AG10803 (cell line): ENCODE data around the gene MYOCD.
A peak's percentile ranks its signal among the peaks of the same experiment; 100 is the strongest.

Source experiments
- DNase-seq: peaks from one replicate; pipeline ENCODE4 v3.0.0; 2010; ENCODE audit warnings: low read depth
- H3K4me3 ChIP-seq: 2 replicates; pipeline ENCODE4 v1.5.1; 2011; ENCODE audit warnings: mild to moderate bottlenecking, low read length, control low read depth
- TF ChIP-seq, protein P1 (sequence below): conservative IDR thresholded peaks from 2 replicates; pipeline ENCODE4 v1.5.1; 2011; ENCODE audit warnings: mild to moderate bottlenecking, low read length, control low read depth, inconsistent platforms

MYOCD gene

DNA sequence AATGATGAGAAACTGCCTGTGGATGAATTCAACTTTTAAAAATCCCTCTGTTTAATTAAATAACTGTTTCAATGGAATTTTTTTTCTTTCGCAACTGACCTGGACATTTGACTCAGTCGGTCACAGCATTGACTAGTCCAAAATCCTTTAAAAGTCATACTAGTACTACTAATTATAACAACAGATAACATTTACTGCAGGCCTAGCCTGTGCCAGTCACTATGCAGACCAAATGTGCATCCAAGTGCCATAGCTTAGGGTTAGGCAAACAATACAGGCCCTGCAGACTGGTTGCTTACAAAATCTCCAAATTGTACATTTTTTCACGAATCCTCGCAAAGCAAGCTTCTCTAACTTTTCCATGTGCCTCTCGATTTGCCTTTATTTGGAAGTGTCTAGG is 56.6 kb downstream of the MYOCD start:
- TF ChIP-seq, protein P1, sequence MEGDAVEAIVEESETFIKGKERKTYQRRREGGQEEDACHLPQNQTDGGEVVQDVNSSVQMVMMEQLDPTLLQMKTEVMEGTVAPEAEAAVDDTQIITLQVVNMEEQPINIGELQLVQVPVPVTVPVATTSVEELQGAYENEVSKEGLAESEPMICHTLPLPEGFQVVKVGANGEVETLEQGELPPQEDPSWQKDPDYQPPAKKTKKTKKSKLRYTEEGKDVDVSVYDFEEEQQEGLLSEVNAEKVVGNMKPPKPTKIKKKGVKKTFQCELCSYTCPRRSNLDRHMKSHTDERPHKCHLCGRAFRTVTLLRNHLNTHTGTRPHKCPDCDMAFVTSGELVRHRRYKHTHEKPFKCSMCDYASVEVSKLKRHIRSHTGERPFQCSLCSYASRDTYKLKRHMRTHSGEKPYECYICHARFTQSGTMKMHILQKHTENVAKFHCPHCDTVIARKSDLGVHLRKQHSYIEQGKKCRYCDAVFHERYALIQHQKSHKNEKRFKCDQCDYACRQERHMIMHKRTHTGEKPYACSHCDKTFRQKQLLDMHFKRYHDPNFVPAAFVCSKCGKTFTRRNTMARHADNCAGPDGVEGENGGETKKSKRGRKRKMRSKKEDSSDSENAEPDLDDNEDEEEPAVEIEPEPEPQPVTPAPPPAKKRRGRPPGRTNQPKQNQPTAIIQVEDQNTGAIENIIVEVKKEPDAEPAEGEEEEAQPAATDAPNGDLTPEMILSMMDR = no peak
- no peak overlapping the region for H3K4me3 ChIP-seq
- no peak for DNase-seq

DNA sequence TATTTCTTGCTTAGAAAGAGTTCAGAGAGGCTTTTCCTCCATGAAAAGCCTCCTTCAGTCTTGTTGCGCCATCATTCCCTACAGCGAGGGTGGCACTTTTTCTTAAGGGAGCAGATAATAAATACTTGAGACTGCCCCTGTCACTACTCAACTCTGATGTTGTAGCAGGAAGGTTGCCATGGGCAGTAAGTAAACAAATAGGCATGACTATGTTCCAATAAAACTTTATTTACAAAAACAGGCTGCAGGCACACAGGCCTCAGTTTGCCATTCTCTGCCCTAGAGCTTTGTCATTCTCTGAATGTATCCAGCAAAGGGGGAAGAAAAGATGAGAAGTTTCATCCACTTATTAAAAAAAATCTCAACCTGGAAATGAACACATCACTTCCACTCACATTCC is 60.4 kb downstream of the MYOCD start:
- TF ChIP-seq, protein P1 = no peak
- DNase-seq = no peak
- H3K4me3 ChIP-seq = no peak overlapping the region

DNA sequence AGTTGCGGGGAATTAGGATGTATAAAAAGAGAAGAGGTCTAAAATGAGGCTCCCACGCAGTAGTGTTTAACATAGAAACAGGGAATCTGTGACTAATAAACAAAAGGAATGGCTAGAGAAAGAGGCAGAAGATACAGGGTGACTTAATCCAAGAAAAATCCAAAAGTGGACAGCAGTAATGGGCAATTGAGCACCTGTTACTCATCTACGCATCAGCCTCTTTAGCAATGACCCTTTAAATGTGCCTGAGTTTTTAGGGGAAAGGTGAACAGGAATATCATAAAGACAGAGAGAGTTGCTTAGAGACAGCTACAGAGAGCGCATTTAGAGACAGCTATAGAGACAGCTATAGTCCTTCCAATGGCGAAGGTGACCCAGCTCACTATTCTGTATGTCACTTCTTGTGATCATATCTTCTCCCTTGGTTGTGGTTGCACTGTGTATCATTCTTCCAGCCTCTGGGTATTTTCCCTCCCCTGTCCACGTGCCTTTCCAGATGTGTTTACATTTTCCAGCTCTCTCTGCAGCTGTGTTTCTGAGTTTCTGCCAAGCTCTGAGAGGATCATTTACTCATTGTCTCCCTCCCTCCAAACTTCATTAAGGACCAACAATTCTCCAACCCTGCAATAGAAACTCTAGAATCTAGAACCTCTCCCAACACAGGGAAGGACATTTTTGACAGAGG is 61.5 kb downstream of the MYOCD start:
- no peak overlapping the region for H3K4me3 ChIP-seq
- peak; percentile 34 for DNase-seq
- TF ChIP-seq, protein P1 = no peak

DNA sequence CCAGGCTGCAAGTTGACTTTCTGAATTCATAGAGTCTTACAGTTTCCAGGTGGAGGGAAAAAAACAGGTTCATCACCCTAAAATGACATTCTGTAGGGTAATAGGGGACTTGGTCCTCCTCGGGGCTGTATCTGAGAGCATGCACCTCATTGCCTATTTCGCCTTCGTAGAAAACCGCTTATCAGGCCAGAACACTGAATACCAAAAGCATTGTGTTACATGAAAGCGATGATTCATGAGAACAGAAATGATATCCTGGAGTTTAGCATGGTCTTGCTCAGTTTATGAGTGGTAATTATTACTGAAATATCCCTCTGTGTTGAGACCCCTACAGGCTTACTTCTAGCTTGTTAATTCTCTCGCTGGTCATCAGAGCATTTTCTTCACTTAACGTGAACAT is 62.2 kb downstream of the MYOCD start:
- H3K4me3 ChIP-seq = no peak overlapping the region
- TF ChIP-seq, protein P1 = no peak
- no peak for DNase-seq

DNA sequence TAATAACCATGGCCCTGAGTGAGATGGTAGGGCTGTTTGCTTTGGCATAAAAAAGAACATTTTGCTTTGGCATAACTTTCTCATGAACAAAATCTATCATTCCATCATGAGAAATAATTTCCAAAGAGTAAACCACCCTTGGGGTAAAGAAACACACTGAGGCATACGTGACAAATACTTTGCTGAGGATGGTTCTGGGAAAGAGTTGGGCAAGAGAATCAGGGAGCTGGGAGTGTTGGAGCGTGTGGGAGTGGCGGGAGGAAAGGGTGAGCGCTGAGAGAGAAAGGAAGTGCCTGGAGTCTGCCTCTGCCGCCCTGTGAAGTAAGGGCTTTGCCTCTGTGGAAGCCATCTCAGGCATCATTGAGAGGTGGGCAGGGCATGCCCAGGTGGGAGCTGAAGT is 63.4 kb downstream of the MYOCD start:
- H3K4me3 ChIP-seq = no peak overlapping the region
- TF ChIP-seq, protein P1 = no peak
- no peak for DNase-seq

DNA sequence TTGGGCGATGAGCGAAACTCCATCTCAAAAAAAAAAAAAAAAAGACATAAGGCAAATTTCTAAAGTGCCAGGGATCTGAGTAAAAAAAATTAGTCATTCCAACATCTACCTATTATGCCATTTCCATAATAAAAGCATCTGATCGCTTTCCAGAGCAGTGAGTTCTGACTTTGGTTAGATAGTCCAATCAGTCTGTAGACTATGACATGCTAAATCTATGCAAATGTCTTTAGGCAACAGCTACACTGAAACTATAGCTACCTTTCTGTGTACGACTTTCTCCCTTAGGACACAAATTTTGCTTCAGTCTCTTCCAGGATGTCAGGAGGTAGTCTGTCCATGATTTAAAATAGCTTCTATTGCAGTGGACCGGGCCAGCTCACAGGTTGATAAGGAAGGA is 64.7 kb downstream of the MYOCD start:
- no peak for DNase-seq
- no peak overlapping the region for H3K4me3 ChIP-seq
- TF ChIP-seq, protein P1 = no peak

DNA sequence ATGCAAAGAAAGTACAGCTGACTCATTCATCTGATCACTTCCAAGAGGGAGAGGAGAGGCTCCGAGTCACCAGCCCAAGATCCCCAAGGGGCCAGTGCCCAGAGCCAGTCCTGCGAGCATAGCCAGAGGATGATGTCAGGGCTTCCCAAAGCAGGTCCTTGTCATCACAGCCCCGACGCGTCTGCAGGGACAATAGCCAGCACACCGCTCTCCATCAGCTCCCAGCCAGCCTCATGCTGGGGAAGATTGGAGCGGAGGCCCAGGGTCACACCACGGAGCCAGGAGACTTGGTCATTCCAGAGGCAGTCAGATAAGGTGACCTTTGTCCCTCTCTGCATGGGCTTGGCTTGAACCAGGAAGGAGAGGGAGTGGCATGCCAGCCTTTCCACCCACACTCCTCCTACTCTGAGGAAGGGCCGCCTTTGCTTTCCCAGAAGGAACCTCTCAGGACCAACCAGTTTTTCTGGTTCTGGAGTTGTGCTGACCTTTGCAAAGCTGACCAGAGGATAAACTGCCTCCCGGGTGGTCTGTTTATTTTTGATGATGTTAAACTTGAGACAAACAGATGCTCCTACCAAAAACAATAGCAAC is 65.3 kb downstream of the MYOCD start:
- peak; percentile 38 for DNase-seq
- no peak overlapping the region for H3K4me3 ChIP-seq
- TF ChIP-seq, protein P1 = no peak
